ENCODE measurements around the gene AFDN.

AFDN gene

GRCh38 chr6:167879612-167880011 lies 52.9 kb downstream of the AFDN start:
- H3K27ac ChIP-seq: no peak overlapping the region
- TF ChIP-seq CTCF (conservative IDR thresholded peaks at IDR 0.05): no peak

GRCh38 chr6:167881327-167881726 lies 54.6 kb downstream of the AFDN start:
- H3K27ac ChIP-seq: no peak overlapping the region
- TF ChIP-seq CTCF (conservative IDR thresholded peaks at IDR 0.05): no peak

GRCh38 chr6:167882244-167882643 lies 55.5 kb downstream of the AFDN start:
- no peak for TF ChIP-seq CTCF (conservative IDR thresholded peaks at IDR 0.05)
- no peak overlapping the region for H3K27ac ChIP-seq

GRCh38 chr6:167888098-167888497 lies 61.4 kb downstream of the AFDN start:
- H3K27ac ChIP-seq: no peak overlapping the region
- no peak for TF ChIP-seq CTCF (conservative IDR thresholded peaks at IDR 0.05)

- H3K27ac ChIP-seq: no peak overlapping the region
- no peak for TF ChIP-seq CTCF (conservative IDR thresholded peaks at IDR 0.05)
Observed at GRCh38 chr6:167892835-167893815, 66.4 kb downstream of the AFDN start.

GRCh38 chr6:167894965-167895364 lies 68.3 kb downstream of the AFDN start:
- no peak overlapping the region for H3K27ac ChIP-seq
- no peak for TF ChIP-seq CTCF (conservative IDR thresholded peaks at IDR 0.05)

GRCh38 chr6:167896648-167897047 lies 69.9 kb downstream of the AFDN start:
- no peak overlapping the region; the same call in 1 of the 2 replicates for H3K27ac ChIP-seq
- TF ChIP-seq CTCF (conservative IDR thresholded peaks at IDR 0.05): no peak
